Right forelimb (tissue), 1 donor: ENCODE results near the gene ZNF439.
"Not testable (repeated sequence)": the region's sequence is repeated elsewhere in the genome, so short reads cannot be mapped to it uniquely, and the experiment has no call there.

Source experiments
- DNase-seq: peaks from one replicate; pipeline ENCODE4 v3.0.0-alpha.2; 2018

Gene ZNF439

GRCh38 chr19:11848594-11849469 lies at the start of gene ZNF439:
Gene ZNF439 (plus strand): TSS chr19:11848726. CDS start chr19:11848868, 142 bp downstream.
- peak; percentile 89 for DNase-seq

- DNase-seq: no peak
These were observed 42.0 kb upstream of the ZNF439 start for GRCh38 chr19:11806354-11807098.

GRCh38 chr19:11807099-11807380 lies 41.5 kb upstream of the ZNF439 start:
- no peak for DNase-seq

- no peak for DNase-seq
These were observed 34.9 kb upstream of the ZNF439 start for GRCh38 chr19:11813703-11814028.

- DNase-seq: peak; percentile 98
These were observed 34.4 kb upstream of the ZNF439 start, which contains the start of gene ZNF440 for GRCh38 chr19:11814029-11814699. Gene ZNF440 (plus strand): TSS chr19:11814273. CDS start chr19:11814448, 175 bp downstream.

- no peak for DNase-seq
These were observed 33.9 kb upstream of the ZNF439 start for GRCh38 chr19:11814700-11815035.

GRCh38 chr19:11821474-11822109 lies 26.9 kb upstream of the ZNF439 start:
- no peak for DNase-seq

GRCh38 chr19:11828957-11829876 lies 19.3 kb upstream of the ZNF439 start:
- not testable (repeated sequence) for DNase-seq

- no peak for DNase-seq
These were observed 16.1 kb upstream of the ZNF439 start for GRCh38 chr19:11832253-11832912.

GRCh38 chr19:11833541-11833940 lies 15.0 kb upstream of the ZNF439 start:
- no peak for DNase-seq

- not testable (repeated sequence) for DNase-seq
These were observed 12.9 kb upstream of the ZNF439 start for GRCh38 chr19:11835626-11836066.

GRCh38 chr19:11843722-11844121 lies 4.8 kb upstream of the ZNF439 start:
- DNase-seq: no peak

- not testable (repeated sequence) for DNase-seq
These were observed 911 bp upstream of the ZNF439 start for GRCh38 chr19:11847615-11848014.

GRCh38 chr19:11848200-11848593 lies 329 bp upstream of the ZNF439 start:
- DNase-seq: no peak

- DNase-seq: not testable (repeated sequence)
These were observed 1.8 kb downstream of the ZNF439 start for GRCh38 chr19:11850289-11850688.

- DNase-seq: no peak
These were observed 4.8 kb downstream of the ZNF439 start for GRCh38 chr19:11853358-11853757.

GRCh38 chr19:11856596-11857250 lies 8.2 kb downstream of the ZNF439 start:
- DNase-seq: no peak

GRCh38 chr19:11860721-11861120 lies 12.2 kb downstream of the ZNF439 start:
- no peak for DNase-seq

- no peak for DNase-seq
These were observed 12.8 kb downstream of the ZNF439 start for GRCh38 chr19:11861301-11861700.

- DNase-seq: not testable (repeated sequence)
These were observed 19.2 kb downstream of the ZNF439 start for GRCh38 chr19:11867766-11868165.

GRCh38 chr19:11868188-11868587 lies 19.7 kb downstream of the ZNF439 start:
- no peak for DNase-seq
